ENCODE results near the gene RNF186.
"Not testable (repeated sequence)": the region's sequence is repeated elsewhere in the genome, so short reads cannot be mapped to it uniquely, and the experiment has no call there.

The RNF186 gene

GRCh38 chr1:19824541-19824940, 9.5 kb upstream of the RNF186 start:
- DNase-seq (ENCODE audit: low read depth in 3 of 3): no peak

DNA sequence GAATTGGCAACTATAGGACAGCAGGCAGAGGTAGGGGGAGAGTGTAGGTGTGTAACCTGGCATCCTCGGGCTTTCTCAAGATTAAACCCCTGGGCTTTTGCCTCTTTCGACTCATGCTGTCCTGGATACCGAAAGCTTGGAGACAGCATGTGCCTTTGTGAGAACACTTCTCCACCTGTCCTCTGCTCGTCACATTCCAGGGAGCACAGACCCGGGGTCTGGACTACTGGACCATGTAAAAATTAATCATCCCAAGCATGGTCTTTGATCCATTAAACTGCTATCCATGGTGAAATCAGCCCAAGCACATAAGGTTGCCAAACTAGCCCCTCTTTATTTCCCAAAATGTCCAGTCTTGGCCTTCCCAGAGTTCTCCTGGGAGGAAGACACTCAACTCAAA, 9.0 kb upstream of the RNF186 start:
- DNase-seq (ENCODE audit: low read depth in 3 of 3): no peak

- no peak for DNase-seq (ENCODE audit: low read depth in 3 of 3)
These were observed 4.6 kb upstream of the RNF186 start for GRCh38 chr1:19819701-19820100.

DNA sequence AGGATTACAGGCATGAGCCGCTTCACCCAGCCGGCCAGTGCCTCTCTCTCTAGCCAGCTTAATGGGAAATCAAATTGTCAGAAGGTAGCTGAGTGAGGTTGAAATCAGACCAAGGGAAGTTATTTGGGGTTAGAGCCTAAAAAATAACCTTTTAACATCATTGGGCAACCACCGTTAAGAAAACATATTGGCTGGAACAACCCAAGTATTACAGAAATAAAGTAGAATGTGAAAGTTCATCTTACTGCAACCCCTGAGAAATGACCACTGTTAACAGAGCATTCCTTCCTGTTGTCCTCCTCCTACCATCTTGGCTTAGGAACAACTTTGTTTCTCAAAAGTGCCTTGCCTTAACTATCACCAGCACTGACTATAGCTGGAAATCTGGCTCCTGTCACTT, 3.2 kb upstream of the RNF186 start:
- DNase-seq (ENCODE audit: low read depth in 3 of 3): no peak

DNA sequence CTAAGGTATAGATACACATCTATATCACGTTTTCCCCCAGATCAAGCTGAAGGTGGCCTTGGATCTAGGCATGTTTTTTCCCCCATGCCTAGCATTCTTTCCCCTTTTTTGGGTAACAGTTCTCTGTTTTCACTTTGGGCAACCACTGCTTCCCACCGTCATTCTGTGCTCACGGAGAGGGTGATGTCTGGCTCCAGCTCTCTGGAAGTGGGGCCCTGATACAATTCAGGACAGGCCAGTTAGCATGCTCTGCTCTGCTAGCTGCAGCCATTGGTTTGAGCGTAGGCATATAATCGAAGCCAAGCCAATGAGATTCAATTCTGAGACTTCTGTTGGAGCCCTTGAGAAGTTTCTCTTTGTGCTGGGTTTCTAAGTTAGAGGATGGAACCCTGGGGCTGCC, 2.1 kb upstream of the RNF186 start:
- no peak for DNase-seq (ENCODE audit: low read depth in 3 of 3)

GRCh38 chr1:19816737-19817086, 1.6 kb upstream of the RNF186 start:
- DNase-seq (ENCODE audit: low read depth in 3 of 3): not testable (repeated sequence)

DNA sequence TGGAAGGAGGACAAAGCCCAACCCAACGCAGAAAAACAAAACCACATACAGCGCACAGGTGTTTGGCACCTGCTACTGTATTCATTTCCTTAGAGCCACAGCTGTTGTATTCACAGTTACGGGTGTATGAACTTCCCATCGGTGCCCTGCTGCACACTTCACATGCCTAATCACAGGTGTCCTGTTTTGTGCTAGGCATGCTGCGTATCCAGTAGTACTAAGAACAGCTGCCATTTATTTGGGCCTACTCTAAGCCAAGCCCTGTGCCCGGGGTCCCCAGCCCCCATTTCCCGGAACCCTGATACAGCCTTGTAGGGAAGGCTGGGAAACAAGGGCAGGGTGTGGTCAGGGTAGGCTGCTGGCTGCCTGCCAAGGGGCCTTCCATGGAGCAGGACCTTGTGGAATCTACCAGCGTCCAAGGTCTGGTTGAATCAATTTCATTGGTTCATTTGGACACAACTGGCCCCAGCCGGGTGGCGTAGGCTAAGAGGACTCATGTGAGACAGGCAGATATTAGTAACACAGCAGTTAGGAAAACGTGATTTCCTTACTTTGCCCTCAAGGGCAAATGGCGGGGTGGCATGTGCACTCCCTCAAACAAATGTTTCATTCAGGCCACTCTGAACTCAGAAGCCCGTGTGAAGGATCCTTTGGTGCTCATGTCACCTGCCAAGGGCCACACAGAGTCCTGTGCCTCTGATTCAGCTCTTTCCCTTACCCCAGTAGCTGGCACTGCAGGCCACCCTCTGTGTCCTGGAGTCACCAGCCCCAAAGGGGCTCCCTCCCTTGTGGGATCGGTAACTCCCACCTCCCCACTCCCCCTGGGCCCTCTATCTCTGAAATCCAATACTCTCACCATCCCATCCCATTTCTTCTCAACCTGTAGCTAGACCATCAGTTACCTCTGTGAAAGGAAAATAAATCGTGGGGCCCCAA, 986 bp upstream of the RNF186 start:
- no peak for DNase-seq (ENCODE audit: low read depth in 3 of 3)

DNA sequence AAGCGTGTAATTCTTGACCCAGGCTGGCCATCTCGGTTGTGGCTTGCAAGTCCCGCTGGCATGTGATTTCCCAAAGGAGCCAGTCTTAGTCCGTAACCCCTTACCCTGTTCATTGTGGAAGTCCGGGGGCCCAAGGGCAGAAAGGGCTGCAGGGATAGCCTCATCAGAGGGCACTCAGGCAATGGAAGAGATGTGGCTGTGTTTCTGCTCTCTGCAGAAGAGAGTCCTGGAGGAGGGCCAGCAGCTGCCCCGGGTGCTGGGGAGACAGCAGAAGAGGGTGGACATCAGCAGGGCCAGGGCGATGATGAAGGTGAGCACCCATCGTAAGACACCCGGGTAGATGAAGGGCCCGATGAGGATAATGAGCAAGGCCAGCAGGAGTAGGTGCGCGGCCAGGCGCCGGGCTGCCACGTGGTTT, 830 bp downstream of the RNF186 start:
- no peak for DNase-seq (ENCODE audit: low read depth in 3 of 3)

DNA sequence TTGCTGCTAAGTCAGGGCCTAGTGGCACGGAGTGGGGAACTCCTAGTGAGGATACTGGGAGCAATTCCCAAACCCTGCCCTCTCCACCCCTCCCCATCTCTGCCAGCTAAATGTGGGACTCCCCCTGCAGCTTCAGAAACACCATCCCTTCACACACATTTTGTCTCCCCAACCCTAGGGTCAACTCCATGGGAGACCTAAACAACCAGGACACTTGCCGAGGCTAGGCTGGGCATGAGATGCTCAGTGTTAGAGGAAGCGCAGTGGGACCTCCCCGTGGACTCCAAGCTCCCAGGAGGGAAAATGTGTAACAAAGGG, 1.5 kb downstream of the RNF186 start:
- DNase-seq (ENCODE audit: low read depth in 3 of 3): no peak

- DNase-seq (ENCODE audit: low read depth in 3 of 3): no peak
These were observed 2.0 kb downstream of the RNF186 start for GRCh38 chr1:19812875-19813642.

DNA sequence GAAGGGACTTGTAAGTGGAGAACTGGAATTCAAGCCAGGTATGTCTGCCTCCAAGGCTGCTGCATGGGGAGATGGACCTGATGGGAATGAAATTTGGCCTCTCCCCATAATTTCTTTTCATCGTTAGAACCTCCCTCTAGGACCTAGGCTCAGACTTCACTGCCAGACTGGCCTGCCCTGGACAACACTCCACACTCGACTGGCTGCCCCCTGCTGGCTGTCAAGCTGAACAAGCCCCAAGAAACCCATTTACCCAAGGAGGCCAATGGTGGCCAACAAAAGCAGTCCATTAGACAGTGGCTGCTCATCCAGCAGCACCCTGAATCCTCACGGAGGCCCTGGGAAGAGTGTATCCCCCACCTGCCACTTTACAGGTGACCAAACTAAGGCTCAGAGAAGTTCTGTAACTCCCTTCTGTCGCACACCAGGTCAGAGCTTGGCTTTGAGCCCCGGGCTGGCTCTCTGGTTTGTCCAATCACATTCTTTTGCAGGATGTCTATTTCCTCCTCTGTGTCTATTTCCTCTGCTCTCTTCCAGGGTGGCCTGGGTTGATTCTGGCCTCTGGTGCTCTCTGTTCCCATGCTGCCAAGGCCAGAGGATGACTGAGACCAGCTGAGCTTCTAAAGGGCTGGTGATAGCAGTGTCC, 3.8 kb downstream of the RNF186 start:
- DNase-seq (ENCODE audit: low read depth in 3 of 3): peak in 2 of 3 experiments; percentile 24 to 62

DNA sequence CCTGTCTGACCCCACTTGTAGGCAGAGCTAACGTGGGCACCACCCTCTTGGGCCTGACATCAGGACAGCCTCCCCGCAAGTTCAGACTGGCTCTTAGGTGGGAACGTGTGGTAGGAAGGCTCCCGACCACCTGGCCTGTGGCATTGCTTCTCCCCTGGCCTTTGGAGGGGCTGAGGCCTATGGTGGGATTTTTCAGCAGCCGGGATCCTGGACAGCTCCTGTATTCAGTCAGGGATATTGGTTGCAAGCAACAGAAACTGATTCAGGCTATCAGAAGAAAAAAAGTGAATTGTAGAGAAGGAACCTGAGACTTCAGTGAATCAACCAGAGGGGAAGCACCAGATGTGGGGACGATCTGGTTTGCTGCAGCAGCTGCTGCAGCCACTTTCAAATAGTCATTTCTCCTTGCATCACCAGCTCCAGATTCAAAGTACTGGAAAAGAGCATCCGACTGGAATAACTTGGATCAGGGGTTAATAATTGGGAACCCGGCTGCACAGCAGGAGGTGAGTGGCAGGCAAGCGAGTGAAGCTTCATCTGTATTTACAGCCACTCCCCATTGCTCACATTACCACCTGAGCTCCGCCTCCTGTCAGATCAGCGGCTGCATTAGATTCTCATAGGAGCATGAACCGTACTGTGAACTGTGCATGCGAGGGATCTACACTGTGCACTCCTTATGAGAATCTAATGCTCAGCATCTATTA, 5.9 kb downstream of the RNF186 start:
- DNase-seq (ENCODE audit: low read depth in 3 of 3): no peak

DNA sequence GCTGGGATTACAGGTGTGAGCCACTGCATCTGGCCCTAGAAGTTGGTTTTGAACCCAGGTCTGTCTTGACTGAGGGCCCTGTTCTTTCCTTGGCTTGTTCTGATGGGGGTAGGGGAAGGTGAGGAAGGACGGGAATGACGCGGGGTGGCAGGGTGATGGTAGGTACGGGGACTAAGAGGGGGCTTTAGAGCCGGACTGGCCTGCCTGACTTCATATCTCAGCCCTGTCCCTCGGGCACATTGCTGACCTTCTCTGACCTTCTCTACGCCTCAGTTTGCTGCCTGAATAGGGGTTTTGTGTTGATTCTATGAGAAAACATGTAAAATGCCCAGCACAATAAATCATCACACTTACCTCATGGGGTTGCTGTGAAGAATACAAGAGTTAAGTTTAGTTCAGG, 6.7 kb downstream of the RNF186 start:
- no peak for DNase-seq (ENCODE audit: low read depth in 3 of 3)

DNA sequence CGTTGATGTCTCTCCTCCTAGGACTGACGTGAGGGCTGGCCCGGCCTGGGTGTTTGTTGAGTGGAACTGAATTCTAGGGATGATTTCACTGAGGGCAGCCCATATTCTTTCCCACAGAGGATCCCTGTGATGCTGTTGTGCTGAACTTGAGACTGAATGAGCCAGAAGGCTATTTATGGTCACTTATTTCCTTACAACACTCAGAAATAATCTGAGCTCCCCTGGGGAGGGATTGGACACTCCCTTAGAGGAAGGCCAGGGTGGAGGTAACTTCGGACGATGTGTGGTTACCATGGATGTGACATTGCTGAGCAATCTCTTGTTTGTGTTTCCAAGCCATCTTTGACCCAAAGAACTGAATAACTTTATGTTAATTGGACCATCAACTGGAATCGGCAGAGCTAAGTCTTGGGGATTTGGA, 10.2 kb downstream of the RNF186 start:
- no peak for DNase-seq (ENCODE audit: low read depth in 3 of 3)

GRCh38 chr1:19802269-19802668, 12.8 kb downstream of the RNF186 start:
- DNase-seq (ENCODE audit: low read depth in 3 of 3): no peak

- peak; percentile 4 to 51 (median 13) for DNase-seq (ENCODE audit: low read depth in 3 of 3)
These were observed 14.8 kb downstream of the RNF186 start for GRCh38 chr1:19800076-19800804.

- peak; percentile 21 to 57 (median 28) for DNase-seq (ENCODE audit: low read depth in 3 of 3)
These were observed 15.6 kb downstream of the RNF186 start, which contains the start of gene TMCO4 for GRCh38 chr1:19799230-19800075. Gene TMCO4, minus strand, starts transcription at chr1:19799916. Its CDS starts 19,158 bp downstream, at chr1:19780758.

- DNase-seq (ENCODE audit: low read depth in 3 of 3): no peak
These were observed 16.4 kb downstream of the RNF186 start for GRCh38 chr1:19798486-19799229.

DNA sequence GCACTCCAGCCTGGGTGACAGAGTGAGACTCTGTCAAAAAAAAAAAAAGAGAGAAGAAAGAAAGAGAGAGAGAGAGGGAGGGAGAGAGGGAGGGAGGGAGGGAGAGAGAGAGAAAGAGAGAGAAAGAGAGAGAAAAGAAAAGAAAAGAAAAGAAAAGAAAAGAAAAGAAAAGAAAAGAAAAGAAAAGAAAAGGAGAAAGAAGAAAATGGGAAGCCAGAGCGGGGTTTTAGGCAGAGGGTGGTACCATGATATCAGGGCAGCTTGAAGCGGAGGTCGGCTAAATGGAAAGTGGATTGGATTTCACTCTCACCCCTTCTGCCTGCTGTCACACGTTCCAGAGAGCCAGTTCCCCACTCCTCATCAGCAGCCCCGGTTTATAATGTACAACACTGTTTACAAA, 17.3 kb downstream of the RNF186 start:
- no peak for DNase-seq (ENCODE audit: low read depth in 3 of 3)
